ENCODE measurements around the gene MRPL36. TPM values are rescaled to one million over a fixed set of nuclear protein-coding genes. Genes with fewer than 3 reads are reported as not detected.
"Not testable (repeated sequence)": the region's sequence is repeated elsewhere in the genome, so short reads cannot be mapped to it uniquely, and the experiment has no call there.

Gene MRPL36
- total and polyA plus RNA-seq, 4 donors, result 21.4 to 55.6 (median 40.3) TPM

DNA sequence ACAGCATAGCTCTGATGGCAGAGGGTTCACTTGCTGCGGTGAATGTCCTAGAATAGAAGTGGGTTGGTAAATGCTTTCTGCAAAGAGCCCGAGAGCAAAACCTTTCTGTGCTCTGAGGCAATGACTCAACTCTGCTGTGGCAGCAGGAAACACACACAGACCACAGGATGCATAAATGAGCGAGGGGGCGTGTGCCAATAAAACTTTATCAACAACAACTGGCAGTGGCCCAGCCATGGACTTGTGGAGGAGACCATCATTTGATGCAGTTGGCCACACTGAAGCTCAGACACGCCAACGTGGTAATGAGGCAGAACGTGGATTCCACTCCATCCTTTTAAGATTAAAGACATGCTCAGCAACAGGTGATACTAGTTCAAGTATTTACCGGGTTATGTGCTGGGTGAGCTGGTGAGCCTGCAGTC is 6.8 kb downstream of the MRPL36 start:
- Histone ChIP-seq H3K4me1 (ENCODE audit: control insufficient read depth, insufficient read depth, low read length) (peaks cover 11% of the 10 kb centered on the region), H3K36me3 (ENCODE audit: control insufficient read depth, insufficient read depth, low read length) (peaks cover 40% of the 10 kb centered on the region), H3K9me3 (ENCODE audit: control insufficient read depth, insufficient read depth, low read length) (no peaks in the 10 kb centered on the region), H3K4me3 (ENCODE audit: low read depth, low read length) (no peak overlapping the region), H3K27ac (ENCODE audit: low read depth, low read length) (no peak overlapping the region), H3K27me3 (ENCODE audit: control insufficient read depth, insufficient read depth, low read length) (no peaks in the 10 kb centered on the region)
- DNase-seq (ENCODE audit: low read depth in 4 of 6, low spot score in 6 of 6), result no peak
- WGBS (ENCODE audit: insufficient coverage), result 89% methylated on average over 3 of the region's 8 CpGs

- no peak for DNase-seq (ENCODE audit: low read depth in 4 of 6, low spot score in 6 of 6)
- Histone ChIP-seq H3K27ac (ENCODE audit: low read depth, low read length) (no peak overlapping the region), H3K27me3 (ENCODE audit: control insufficient read depth, insufficient read depth, low read length) (no peaks in the 10 kb centered on the region), H3K36me3 (ENCODE audit: control insufficient read depth, insufficient read depth, low read length) (peaks cover 23% of the 10 kb centered on the region), H3K9me3 (ENCODE audit: control insufficient read depth, insufficient read depth, low read length) (no peaks in the 10 kb centered on the region), H3K4me1 (ENCODE audit: control insufficient read depth, insufficient read depth, low read length) (peaks cover 4% of the 10 kb centered on the region), H3K4me3 (ENCODE audit: low read depth, low read length) (no peak overlapping the region)
- WGBS (ENCODE audit: insufficient coverage), result 80% methylated on average over 3 of the region's 3 CpGs
Observed at GRCh38 chr5:1791176-1791575, 8.5 kb downstream of the MRPL36 start.

GRCh38 chr5:1789834-1790471 is 9.7 kb downstream of the MRPL36 start:
- DNase-seq (ENCODE audit: low read depth in 4 of 6, low spot score in 6 of 6), result peak in 2 of 6 donors; percentile 45 to 74
- no peak overlapping the region for H3K4me3 ChIP-seq (ENCODE audit: low read depth, low read length)
- no peaks in the 10 kb centered on the region for H3K27me3 ChIP-seq (ENCODE audit: control insufficient read depth, insufficient read depth, low read length)
- no peak overlapping the region for H3K27ac ChIP-seq (ENCODE audit: low read depth, low read length)
- peaks cover 12% of the 10 kb centered on the region for H3K36me3 ChIP-seq (ENCODE audit: control insufficient read depth, insufficient read depth, low read length)
- no peaks in the 10 kb centered on the region for H3K9me3 ChIP-seq (ENCODE audit: control insufficient read depth, insufficient read depth, low read length)
- H3K4me1 ChIP-seq (ENCODE audit: control insufficient read depth, insufficient read depth, low read length), result peaks cover 4% of the 10 kb centered on the region
- WGBS (ENCODE audit: insufficient coverage), result 19% methylated on average over 2 of the region's 10 CpGs

GRCh38 chr5:1789438-1789833 is 10.2 kb downstream of the MRPL36 start:
- not testable (repeated sequence) for H3K4me3 ChIP-seq (ENCODE audit: low read depth, low read length); H3K27ac ChIP-seq (ENCODE audit: low read depth, low read length)
- WGBS (ENCODE audit: insufficient coverage), result 80% methylated on average over 2 of the region's 3 CpGs

GRCh38 chr5:1788828-1789227 is 10.8 kb downstream of the MRPL36 start:
- 82% methylated on average over 13 of the region's 15 CpGs for WGBS (ENCODE audit: insufficient coverage)
- no peak for DNase-seq (ENCODE audit: low read depth in 4 of 6, low spot score in 6 of 6)
- no peaks in the 10 kb centered on the region for H3K27me3 ChIP-seq (ENCODE audit: control insufficient read depth, insufficient read depth, low read length)

More at GRCh38 chr5:1789438-1789833, 10.2 kb downstream of the MRPL36 start:
- H3K27me3 ChIP-seq (ENCODE audit: control insufficient read depth, insufficient read depth, low read length); DNase-seq (ENCODE audit: low read depth in 4 of 6, low spot score in 6 of 6); H3K9me3 ChIP-seq (ENCODE audit: control insufficient read depth, insufficient read depth, low read length); H3K4me1 ChIP-seq (ENCODE audit: control insufficient read depth, insufficient read depth, low read length); H3K36me3 ChIP-seq (ENCODE audit: control insufficient read depth, insufficient read depth, low read length): not testable (repeated sequence)

DNA sequence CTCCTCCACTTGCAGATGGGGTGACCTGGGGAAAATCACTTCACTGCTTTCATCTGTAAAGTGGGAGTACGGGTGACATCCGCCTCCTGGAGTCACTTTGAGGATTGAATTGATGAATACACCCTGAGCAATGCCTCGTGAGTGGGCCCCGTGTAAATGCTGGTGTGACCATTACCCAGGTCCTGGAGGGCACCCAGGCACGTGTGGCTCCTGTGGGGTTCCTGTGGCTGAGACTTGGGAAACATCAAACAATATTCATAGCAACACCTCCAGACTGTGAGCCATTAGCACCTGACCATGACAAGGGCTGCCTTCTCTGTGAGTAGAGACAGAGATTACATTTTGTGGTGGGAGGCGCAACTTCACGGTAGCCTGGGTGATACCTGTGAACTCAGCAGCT is 11.4 kb downstream of the MRPL36 start:
- Histone ChIP-seq H3K27ac (ENCODE audit: low read depth, low read length) (no peak overlapping the region), H3K36me3 (ENCODE audit: control insufficient read depth, insufficient read depth, low read length) (peaks cover 1% of the 10 kb centered on the region), H3K4me3 (ENCODE audit: low read depth, low read length) (no peak overlapping the region), H3K9me3 (ENCODE audit: control insufficient read depth, insufficient read depth, low read length) (no peaks in the 10 kb centered on the region), H3K27me3 (ENCODE audit: control insufficient read depth, insufficient read depth, low read length) (no peaks in the 10 kb centered on the region), H3K4me1 (ENCODE audit: control insufficient read depth, insufficient read depth, low read length) (peaks cover 6% of the 10 kb centered on the region)
- DNase-seq (ENCODE audit: low read depth in 4 of 6, low spot score in 6 of 6), result no peak
- WGBS (ENCODE audit: insufficient coverage), result 93% methylated on average over 3 of the region's 7 CpGs

More at GRCh38 chr5:1788828-1789227, 10.8 kb downstream of the MRPL36 start:
- Histone ChIP-seq H3K36me3 (ENCODE audit: control insufficient read depth, insufficient read depth, low read length) (peaks cover 4% of the 10 kb centered on the region), H3K4me1 (ENCODE audit: control insufficient read depth, insufficient read depth, low read length) (peaks cover 4% of the 10 kb centered on the region), H3K9me3 (ENCODE audit: control insufficient read depth, insufficient read depth, low read length) (no peaks in the 10 kb centered on the region), H3K4me3 (ENCODE audit: low read depth, low read length) (no peak overlapping the region), H3K27ac (ENCODE audit: low read depth, low read length) (no peak overlapping the region)

DNA sequence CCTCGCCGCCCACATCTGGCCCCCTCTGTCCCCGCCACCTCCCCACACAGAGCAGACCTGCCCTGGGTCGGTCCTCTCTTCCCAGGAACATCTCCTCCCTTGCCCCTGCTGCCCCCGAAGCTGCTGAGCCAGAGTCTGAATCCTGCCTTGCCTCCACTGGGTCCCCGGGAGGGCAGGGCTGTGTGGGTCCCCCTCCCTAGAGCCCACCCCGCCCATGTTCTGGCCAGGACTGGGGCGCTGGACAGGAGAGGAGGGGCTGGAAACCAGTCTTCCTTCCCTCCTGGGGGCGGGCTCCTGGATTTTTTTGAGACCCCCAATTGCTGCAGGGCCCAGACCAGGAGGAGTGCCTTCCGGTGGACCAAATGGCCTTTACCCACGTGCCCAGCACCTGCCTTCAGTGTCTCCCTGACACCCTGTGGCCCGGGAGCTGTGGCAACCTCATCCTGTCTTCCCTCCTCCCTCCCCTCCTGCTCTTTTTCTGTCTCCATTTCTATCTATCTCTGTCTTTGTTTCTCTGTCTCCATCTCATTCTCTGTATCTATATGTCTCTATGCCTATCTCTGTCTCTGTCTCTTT is 12.1 kb downstream of the MRPL36 start:
- DNase-seq (ENCODE audit: low read depth in 4 of 6, low spot score in 6 of 6), result no peak
- H3K27me3 ChIP-seq (ENCODE audit: control insufficient read depth, insufficient read depth, low read length), result no peaks in the 10 kb centered on the region

GRCh38 chr5:1786621-1787471 is 12.8 kb downstream of the MRPL36 start:
- no peaks in the 10 kb centered on the region for H3K9me3 ChIP-seq (ENCODE audit: control insufficient read depth, insufficient read depth, low read length)
- H3K36me3 ChIP-seq (ENCODE audit: control insufficient read depth, insufficient read depth, low read length), result no peaks in the 10 kb centered on the region
- DNase-seq (ENCODE audit: low read depth in 4 of 6, low spot score in 6 of 6), result no peak
- 89% methylated on average over 28 of the region's 29 CpGs for WGBS (ENCODE audit: insufficient coverage)
- no peak overlapping the region for H3K27ac ChIP-seq (ENCODE audit: low read depth, low read length)
- H3K4me3 ChIP-seq (ENCODE audit: low read depth, low read length), result no peak overlapping the region
- no peaks in the 10 kb centered on the region for H3K27me3 ChIP-seq (ENCODE audit: control insufficient read depth, insufficient read depth, low read length)
- H3K4me1 ChIP-seq (ENCODE audit: control insufficient read depth, insufficient read depth, low read length), result peaks cover 15% of the 10 kb centered on the region

More for the DNA sequence above, 12.1 kb downstream of the MRPL36 start:
- H3K27ac ChIP-seq (ENCODE audit: low read depth, low read length), result no peak overlapping the region
- no peaks in the 10 kb centered on the region for H3K9me3 ChIP-seq (ENCODE audit: control insufficient read depth, insufficient read depth, low read length)
- no peak overlapping the region for H3K4me3 ChIP-seq (ENCODE audit: low read depth, low read length)
- H3K36me3 ChIP-seq (ENCODE audit: control insufficient read depth, insufficient read depth, low read length), result no peaks in the 10 kb centered on the region
- WGBS (ENCODE audit: insufficient coverage), result 93% methylated on average over 9 of the region's 12 CpGs
- H3K4me1 ChIP-seq (ENCODE audit: control insufficient read depth, insufficient read depth, low read length), result peaks cover 12% of the 10 kb centered on the region

DNA sequence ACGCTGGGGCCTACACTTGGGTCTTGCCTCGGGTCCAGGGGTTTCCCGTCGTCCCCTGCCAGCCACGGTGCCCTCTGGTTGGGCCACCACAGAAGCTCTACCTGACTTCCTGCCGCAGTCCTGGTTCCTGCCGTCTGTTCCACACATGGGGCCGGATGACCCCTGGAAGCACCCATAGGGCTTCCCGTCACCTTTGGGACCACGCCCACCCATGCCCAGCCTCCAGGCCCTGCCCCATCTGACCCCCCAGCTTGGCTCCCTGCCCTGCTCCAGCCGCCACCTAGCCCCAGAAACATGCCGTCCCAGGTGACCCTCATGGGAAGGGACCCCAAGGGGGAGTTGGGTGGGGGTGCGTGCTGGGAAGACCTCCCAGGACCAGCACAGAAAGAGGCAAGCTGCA is 13.7 kb downstream of the MRPL36 start:
- H3K36me3 ChIP-seq (ENCODE audit: control insufficient read depth, insufficient read depth, low read length), result no peaks in the 10 kb centered on the region
- 93% methylated on average over 12 of the region's 13 CpGs for WGBS (ENCODE audit: insufficient coverage)
- no peak for DNase-seq (ENCODE audit: low read depth in 4 of 6, low spot score in 6 of 6)
- H3K27me3 ChIP-seq (ENCODE audit: control insufficient read depth, insufficient read depth, low read length), result no peaks in the 10 kb centered on the region
- no peaks in the 10 kb centered on the region for H3K9me3 ChIP-seq (ENCODE audit: control insufficient read depth, insufficient read depth, low read length)
- H3K4me3 ChIP-seq (ENCODE audit: low read depth, low read length), result no peak overlapping the region
- H3K4me1 ChIP-seq (ENCODE audit: control insufficient read depth, insufficient read depth, low read length), result peaks cover 16% of the 10 kb centered on the region
- no peak overlapping the region for H3K27ac ChIP-seq (ENCODE audit: low read depth, low read length)
